Activated gamma-delta T cell treated with Interleukin-2 at 50 U/mL for 16 hours (primary cell): ENCODE data around the gene SUPT3H.

Experiments
- DNase-seq: peaks from one replicate; pipeline ENCODE4 v3.0.0-alpha.2; 2020

Gene SUPT3H

DNA sequence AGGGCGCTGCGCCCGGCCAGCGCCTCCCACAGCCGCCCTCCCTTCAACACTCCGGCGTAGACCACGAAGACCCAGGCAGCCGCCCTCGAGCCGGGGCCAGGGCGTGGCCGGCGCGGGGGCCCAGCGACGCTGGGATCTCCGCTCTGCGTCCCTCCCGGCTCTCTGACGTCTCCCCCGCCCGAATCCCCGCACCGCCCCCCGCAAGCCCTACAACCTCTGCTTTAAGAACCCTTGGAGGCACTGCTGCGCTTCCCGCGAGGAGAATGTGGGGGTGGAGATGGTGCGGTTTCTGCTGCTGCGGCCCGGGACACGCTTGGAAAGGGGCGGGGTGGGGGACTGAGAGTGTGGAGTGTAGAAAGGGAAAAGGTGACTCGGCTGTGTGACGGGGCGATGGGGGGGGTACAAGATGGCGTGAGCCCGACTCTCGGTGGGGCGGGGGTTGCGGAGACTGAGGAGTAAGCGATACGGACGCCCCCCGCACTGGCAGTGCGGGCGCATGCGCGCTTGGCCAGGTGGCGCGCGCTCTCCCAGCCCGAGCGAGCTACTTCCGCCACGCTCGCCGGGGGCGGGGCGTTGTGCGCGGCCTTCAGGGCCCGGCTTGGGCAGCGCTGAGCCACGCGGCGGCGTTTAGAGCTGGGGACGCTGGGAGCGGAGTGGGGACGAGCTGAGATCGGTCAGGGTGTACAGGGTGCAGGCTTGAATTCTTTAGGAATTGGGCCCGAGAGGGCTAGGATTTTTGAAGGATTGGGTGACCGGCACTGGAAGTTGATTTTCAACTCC is at the start of gene SUPT3H:
Gene SUPT3H (minus strand): TSS at position 381 of the 780 bp plus-strand sequence.
- peak; percentile 89 for DNase-seq

DNA sequence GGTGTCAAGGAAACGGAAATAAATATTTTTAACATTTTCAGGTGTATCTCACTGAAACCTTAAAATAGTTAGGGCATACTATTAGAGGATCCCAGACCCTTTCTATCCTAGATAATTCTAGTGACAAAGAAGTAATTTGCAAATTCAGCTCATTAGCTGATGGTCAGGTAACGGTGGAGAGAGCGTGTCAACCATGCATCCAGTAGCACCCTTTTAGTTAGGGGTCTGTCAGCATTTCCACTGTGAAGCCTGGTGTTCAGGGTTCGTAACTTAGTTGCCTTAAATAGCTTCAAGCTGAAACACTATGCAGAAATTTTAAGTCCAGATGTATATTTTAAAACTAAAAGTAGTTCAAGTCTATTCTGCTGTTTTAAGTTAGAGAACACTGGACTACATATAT is 48.5 kb upstream of the SUPT3H start:
- DNase-seq = no peak

DNA sequence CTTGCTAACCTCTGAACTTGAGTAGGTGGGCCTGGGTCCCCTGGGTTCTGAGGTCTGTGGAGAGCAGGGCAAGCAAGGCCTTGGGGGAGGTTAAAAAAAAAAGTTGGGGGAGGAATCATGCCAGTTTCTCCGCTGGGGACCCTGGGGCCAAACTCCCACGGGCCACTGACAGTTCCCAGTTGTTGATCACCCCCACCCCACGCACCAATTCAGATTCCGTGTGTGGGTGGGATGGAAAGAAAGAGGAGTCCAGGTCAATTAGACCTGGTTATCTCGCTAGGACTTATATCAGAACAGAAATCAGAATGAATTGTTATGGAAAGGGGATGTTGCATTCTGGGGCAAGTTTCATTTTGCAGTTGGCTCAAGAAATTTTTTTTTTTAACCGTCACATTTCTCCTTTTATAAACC is 46.7 kb upstream of the SUPT3H start:
- no peak for DNase-seq

DNA sequence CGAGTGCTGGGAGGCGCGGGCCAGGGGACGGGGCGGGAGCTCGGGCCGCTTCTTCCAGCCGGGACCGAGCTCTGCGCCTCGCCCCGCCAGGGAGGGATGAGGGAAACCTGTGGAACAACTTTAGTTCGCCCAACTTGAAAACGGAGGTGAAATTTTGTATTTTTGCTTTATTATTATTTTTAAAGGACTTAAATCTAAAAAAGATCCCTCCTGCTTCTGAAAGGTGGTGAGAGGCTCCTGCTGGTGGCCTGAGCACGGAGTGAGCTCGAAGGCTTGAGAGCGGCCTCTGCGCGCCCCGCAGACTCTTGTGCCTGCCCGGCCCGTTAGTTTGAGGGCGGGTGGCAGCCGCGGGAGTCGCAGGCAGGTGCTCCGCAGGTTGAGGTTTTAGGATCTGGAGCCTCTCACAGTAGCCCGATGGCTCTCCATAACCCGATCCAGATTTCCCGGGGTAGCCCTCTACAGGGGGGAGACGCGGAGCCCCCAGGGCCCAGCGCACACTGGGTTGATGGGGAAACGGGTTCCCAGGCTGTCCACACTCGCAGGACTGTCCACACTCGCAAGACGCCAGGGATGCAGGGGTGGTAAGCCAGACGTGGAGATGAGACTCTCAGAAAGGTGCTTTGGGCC is 46.2 kb upstream of the SUPT3H start:
- no peak for DNase-seq

DNA sequence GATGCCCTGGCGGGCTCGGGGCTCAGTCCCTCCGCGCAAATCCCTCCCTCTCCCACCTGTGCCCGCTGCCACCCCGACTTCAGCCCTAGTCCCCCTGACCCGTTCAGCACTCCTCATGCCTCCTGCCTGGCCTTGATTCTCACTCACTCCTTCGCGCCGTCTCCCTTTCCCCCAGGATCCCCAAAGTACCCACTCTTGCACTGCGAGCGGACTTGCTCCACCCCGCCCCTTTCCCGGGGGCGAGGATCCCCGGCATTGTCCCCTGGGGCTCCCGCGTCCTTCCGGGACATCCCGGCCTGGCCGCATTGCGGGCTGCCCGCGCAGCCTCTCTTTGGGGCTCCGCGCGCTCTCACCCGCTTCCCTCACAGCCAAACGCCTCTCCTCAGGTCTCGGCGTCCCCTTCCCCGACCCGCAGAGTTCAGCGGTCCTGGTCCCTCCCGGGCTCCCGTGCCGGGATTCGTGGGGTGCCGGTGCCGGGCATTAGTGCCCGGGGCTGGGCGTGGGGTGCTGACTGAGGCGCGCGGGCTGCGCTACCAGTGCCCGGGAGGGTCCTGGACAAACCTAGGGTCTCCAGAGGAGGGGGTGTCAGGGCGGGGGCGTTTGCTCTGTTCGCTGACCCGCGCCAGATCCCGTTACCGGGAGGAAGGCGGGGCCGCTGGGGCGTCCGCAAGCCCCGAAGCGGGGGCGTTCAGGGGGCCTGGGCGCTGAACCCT is 45.5 kb upstream of the SUPT3H start:
- peak; percentile 14 for DNase-seq

DNA sequence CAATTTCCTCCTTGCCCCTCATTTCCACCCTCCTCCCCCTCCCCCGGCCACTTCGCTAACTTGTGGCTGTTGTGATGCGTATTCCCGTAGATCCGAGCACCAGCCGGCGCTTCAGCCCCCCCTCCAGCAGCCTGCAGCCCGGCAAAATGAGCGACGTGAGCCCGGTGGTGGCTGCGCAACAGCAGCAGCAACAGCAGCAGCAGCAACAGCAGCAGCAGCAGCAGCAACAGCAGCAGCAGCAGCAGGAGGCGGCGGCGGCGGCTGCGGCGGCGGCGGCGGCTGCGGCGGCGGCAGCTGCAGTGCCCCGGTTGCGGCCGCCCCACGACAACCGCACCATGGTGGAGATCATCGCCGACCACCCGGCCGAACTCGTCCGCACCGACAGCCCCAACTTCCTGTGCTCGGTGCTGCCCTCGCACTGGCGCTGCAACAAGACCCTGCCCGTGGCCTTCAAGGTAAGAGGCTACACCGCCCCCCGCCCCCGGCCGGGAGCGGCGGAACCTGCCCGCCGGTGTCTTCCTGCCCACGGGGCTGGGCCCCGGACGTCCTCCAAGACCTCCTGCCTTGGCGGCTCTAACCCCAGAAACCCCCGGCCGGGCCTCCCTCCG is 44.9 kb upstream of the SUPT3H start:
- peak; percentile 62 for DNase-seq

DNA sequence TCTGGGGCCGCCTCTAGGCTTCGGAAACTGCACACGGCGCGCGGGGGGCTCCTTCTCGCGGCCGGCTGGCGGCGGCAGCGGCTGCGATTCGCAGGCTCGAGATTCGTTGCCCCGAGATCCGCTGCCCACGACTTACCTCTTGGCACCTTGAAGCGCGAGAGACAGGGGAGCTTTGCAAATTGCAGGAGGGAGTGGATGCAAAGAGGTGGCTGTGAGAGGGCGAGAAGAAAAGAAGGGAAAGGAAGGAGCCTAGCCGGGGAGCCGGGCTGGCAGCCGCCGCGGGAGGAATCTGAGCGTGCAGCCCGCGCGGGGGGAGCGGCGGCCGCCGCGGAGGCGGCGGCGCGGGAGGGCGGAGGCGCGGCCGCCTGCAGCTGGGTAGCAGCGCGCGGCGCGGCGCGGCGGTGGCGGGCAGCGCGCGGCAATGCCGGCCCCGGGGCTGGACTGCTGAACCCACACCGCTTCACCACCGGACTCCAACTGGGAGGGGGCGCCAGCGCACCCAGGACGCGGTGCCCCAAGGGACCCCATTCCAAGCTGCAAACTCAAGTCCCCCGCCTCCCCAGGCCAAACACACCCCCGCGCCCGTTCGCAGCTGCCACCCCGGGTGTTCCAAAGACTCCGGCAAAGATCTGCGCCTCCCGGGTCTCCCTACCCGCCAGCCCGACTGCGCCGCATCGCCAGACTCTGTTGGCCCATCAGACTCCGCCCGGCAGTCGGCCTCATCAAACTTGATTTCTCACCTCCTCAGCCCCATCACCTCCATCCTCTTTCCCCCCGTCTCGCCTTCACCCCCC is 44.2 kb upstream of the SUPT3H start:
- peak; percentile 39 for DNase-seq

DNA sequence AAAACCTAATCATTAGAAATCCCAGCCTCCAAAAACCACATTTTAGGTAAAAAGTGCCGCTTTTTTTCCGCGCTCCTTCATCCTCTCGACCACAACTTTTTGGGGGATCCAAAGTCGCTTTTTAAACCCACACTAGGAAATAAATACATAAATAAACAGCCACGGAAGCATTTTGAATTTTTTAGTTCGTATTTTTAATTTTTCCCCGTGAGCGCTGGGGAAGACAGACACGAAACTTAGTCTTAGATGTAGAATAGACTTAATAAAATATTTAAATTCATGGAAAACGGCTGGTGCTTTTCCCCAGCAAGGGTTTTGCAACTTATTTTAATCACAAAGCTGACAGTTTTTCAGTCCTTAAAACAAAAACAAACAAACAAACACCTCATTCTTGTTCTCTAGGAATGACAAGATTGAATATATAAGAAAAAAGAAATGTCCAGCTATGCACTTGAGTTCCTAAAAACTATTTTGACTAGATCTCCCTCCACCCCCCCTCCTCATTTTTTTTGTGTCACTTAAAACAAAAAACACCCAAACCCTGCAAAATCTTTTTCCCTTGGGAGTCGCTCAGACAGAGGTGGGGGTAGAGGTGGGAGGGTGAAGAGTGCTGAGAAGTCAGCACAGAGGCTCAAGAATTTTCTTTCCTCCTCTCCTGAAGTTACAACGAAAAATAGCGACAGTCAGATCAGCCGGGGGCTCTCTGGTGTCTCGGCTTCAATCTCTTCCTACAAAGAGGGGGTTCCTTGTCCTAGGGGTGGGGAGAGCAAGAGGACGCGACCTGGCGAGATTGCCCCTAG is 43.4 kb upstream of the SUPT3H start:
- no peak for DNase-seq

DNA sequence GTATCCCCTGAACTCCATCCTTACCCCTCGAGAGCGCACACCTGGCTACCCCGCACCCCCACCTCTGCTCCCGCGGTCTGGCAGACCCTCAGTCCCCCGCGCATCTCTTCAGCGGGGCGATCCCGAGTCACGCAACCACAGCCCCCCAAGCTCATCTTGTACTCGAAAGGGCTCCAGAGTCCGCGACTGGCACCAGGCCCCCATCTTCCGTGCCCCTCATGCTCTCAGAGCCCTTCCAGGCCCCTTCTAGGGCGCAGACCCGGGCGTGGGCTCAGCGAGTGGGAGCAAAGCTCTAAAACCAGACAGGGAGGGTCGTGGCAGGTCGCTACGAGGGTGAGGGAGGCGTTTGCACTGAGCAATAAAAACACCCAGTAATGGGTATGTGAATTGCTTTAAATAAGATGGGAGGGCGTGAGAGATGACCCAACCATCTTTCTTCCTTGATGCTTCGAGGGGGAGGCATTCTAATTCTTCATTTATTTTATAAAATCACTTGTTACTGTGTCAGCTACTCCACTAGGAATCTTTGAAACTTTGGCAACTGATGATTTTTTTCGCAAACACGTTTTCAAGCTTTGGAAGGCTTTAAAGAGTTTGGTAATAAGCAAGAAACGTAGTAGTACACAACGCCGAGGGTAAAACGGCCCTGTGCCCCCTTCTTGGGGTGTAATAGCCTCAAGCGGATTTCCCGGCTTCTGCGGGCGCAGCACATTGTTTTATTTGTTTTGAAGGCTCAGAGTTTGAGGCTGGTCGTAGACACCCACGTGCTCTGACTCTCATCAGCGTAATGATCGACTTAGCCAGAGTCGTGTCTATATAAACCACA is 42.6 kb upstream of the SUPT3H start:
- peak; percentile 52 for DNase-seq

DNA sequence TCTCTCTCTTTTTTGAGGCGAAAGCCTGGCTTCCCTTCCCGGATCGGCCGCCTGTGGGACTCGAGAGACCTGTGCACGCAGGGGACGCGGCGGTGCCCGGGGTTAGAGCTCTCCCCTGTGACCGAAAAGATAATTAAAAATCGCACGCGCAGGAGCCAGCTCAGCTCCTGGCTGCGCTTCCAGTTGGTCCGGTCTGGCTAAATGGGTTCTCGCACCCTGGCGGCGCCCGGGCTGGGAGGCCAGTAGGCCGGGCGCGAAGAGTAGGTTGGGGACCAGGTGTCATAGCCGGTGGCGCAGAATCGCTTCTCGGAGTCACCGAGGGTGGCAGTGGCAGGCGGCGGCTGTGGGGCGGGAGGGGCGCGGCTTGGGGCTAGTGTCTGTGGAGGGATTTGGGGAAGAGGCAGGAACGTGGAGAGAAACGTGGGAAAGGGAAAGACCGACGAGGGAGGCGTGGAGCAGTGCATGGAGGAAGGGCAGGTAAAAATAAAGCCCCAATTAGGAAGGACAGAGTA is 41.9 kb upstream of the SUPT3H start:
- peak; percentile 46 for DNase-seq

DNA sequence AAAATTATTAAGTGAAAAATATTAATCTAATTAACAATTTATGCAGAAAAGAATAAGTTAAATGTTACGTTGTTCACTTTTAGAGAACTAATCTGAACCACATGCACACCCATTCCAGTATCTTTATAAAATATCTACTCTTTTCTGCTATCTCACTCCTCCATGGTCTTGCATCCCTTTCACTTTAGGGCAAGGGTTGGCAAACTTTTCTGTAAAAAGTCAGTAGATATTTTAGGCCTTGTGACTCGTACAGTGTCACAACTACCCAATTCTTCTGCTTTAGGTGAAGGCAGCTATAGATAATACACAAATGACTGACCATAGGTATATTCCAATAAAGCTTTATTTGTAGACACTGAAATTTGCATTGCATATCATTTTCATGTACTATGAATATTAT is 39.7 kb upstream of the SUPT3H start:
- no peak for DNase-seq

DNA sequence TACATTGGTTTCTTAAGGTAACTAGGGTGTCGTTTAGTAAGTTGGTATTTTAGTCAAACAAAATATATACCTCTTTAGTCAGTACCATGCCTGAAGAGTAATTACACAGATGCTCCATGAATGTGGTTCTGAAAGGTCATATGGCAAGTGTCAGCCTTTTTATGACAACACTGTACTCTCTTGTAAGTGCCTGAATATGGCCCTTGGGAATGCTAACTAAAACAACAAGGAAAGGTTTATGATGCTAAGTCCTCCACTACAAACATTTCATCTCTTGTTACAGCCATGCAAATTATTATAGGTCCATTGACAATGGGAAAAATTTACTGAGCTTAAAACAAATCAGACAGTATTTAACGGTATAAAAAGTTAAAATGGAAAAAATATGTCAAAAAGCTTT is 39.0 kb upstream of the SUPT3H start:
- no peak for DNase-seq

DNA sequence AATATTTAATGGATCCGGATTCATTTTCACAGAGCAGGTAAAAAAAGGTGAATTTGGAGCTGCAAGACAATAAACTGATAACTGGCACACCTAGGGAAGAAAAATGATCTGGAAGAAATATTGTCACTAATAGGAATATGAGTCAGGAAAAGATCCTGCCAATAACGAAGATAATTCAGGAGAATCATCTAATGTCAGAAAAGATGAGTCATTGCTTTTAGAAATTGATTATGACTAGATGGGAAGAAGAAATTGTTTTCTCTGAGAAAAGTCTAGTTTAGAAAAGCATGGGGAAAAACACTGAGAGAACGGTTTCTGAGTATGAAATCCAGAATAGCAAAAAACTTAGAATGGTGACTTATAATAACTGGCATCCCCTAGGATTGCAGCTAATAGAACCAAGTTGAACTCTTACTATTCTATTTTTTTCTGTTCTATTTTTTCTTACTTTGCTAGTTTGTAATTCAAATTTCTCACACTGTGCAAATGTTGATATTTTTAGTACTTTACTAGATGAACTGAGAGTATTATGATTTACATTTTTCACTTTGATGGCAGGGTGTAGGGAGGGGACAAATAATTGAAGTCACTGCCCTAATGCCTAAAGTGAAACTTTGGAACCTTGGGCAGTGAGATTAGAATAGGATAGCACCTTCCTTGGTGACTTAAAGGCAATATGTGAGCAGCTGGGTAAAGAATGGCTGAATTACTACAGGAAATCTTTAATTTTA is 38.2 kb upstream of the SUPT3H start:
- DNase-seq = no peak

DNA sequence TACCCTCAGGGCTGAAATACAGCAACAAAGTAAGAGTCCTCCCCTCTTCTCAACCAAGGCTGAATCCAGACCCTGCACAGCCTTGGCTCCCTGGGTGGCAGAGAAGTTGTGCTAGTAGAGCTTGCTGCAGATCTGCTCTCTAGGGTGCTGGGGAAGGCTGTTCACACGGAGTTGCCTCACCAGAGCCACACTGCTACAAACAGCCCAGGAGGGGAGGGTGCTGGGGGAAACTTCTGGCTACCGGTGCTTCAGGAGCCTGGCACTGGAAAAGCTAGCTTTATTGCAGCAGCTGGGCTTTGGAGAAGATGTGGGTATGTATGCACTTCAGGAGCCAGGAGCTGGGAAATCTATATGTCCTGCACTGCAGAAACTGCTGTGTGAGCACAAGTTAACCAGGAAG is 37.6 kb upstream of the SUPT3H start:
- no peak for DNase-seq

DNA sequence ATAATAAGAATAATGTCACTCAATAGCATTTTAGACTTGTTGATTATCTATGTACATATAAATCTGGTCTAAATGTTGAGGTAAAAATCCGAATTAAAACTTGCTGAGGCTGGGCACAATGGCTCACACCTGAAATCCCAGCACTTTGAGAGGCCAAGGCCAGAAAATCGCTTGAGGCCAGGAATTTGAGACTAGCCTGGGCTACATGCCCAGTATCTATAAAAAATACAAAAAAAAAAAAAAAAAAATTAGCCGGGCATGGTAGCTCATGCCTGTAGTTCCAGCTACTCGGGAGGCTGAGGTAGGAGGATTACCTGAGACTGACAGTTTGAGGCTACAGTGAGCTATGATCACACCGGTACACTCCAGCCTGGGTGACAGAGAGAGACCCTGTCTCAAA is 34.2 kb upstream of the SUPT3H start:
- DNase-seq = no peak

DNA sequence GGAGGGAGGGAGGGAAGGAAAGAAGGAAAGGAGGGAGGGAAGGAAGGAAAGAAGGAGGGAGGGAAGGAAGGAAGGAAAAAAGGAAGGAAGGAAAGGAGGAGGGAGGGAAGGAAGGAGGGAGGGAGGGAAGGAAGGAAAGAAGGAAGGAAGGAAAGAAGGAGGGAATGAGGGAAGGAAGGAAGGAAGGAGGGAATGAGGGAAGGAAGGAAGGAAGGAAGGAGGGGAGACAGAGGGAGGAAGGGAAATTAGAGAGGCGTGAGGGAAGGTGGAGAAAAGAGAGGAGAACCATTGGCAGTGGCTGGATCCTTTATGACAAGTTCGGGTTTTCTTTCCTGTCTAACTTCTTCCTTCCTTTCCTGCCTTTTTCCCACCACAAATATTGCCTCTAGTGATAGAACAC is 22.3 kb upstream of the SUPT3H start:
- no peak for DNase-seq

DNA sequence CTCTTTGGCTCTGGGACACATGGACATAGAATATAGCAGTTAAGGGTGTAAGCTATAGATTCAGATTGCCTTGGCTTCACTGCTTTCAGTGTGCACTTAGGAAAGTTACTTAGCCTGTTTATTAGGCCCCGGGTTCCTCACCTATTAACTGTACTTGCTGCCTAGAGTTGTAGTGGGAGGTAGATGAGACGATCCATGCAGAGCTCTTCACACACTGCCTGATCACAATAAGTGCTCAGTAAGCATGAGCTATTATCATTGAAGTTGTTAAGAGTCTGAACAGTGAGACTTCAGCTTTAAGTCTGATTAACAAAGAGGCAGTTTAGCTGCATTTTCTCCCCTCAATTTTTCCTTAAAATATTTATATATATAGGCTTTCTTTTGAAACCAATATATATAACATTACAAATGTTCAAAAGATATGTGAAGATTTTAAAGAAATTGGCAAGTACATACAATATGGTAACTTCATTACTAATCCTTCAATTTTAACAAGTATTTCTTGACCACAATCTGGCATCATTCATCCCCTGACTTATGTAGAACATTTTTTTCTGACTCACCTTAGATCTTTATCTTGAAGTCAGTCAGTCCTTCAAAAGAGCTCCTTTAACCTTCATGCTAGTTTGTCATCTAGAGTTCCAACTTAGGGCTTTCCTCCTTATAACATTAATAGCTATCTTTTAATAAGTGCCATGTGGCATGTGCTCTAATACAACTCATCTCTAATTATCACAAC is 20.5 kb upstream of the SUPT3H start:
- DNase-seq = no peak

DNA sequence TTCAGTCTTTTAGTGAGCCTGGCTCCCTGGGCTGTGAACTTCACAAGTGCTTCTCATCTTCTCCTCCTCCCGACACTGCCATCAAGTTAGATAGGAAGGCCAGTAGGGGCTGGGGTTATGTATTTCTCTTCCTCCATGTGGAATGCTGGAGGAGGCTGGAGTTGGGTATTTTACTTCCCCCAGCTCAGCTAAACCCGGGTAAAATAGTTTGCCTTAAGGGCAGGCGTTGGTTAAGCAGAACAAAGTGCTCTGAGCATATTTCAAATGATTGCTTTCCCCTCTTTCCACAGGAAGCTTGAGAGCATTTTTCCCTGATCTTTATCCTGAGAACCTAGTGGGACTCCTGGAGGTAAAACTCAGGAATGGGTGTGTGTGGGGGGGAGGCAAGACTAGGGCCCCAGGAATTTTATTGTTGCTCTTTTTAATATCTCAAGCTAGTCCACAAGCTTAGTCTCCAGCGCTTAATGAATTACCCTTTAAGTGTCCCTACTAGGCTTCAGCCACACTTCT is 16.9 kb upstream of the SUPT3H start:
- DNase-seq = no peak

DNA sequence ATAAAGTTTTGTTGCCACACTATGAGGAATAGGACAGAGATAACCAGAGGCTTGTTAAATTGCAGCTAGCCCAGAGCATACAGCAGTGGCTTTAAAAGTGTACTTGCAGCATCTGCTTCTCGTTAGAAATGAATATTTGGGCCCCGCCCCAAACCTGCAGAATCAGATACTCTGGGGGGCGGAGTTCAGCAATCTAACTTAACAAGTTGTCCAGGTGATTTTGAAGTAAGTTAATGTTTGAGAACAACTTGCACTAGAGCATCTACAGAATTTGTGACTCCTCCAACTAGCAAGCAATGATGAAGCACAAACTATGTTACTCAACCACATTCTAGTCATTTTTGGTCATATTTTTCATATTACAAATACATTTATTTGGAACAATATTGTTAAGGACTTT is 10.6 kb upstream of the SUPT3H start:
- DNase-seq = no peak
